Measurements from ENCODE around the gene TMTC2.

DNA sequence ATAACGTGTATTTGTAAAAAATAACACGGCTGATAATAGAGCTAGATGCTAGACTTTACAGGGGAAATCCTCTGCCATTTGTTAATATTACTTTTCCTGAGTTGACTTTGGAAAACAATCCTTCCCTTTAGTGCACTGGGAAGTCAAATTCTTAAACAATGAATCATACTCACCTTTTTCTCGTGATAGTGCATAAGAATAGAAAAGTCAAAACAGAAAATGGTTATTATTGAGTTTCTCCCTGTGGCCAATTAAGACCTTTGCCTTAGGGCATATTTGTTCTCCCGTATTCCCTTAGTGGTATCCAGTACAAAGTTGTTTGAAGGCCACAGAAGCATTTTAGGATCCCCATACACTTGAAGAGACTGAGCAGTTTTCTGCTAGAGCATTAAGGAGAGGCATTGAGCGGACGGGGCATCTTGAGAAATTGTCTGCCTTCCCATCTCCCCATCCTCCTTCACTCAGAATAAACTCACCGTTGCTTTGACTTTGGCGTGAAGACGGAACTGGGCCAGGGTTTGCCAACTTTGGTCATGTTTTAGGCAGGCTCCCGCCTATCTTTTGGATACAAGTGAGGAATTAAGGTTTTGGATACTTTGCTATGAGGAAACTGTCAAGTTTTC is 171.3 kb downstream of the TMTC2 start:
- TF ChIP-seq, protein P1, sequence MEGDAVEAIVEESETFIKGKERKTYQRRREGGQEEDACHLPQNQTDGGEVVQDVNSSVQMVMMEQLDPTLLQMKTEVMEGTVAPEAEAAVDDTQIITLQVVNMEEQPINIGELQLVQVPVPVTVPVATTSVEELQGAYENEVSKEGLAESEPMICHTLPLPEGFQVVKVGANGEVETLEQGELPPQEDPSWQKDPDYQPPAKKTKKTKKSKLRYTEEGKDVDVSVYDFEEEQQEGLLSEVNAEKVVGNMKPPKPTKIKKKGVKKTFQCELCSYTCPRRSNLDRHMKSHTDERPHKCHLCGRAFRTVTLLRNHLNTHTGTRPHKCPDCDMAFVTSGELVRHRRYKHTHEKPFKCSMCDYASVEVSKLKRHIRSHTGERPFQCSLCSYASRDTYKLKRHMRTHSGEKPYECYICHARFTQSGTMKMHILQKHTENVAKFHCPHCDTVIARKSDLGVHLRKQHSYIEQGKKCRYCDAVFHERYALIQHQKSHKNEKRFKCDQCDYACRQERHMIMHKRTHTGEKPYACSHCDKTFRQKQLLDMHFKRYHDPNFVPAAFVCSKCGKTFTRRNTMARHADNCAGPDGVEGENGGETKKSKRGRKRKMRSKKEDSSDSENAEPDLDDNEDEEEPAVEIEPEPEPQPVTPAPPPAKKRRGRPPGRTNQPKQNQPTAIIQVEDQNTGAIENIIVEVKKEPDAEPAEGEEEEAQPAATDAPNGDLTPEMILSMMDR (IDR thresholded peaks at IDR 0.05; ENCODE audit: low read length), result no peak
- TF ChIP-seq EZH2 (IDR thresholded peaks at IDR 0.05; ENCODE audit: borderline replicate concordance, low read length), result no peak
